Measurements from ENCODE around the gene DPP4.
"Not testable (repeated sequence)": the region's sequence is repeated elsewhere in the genome, so short reads cannot be mapped to it uniquely, and the experiment has no call there.

The DPP4 gene

GRCh38 chr2:161988589-161988988, 85.4 kb downstream of the DPP4 start:
- no peak for DNase-seq (ENCODE audit: low spot score)

GRCh38 chr2:161987311-161987710, 86.7 kb downstream of the DPP4 start:
- DNase-seq (ENCODE audit: low spot score) = no peak

GRCh38 chr2:161983866-161984265, 90.1 kb downstream of the DPP4 start:
- no peak for DNase-seq (ENCODE audit: low spot score)

GRCh38 chr2:161983331-161983651, 90.7 kb downstream of the DPP4 start:
- DNase-seq (ENCODE audit: low spot score) = no peak

GRCh38 chr2:161982548-161983330, 91.3 kb downstream of the DPP4 start:
- DNase-seq (ENCODE audit: low spot score) = no peak

- no peak for DNase-seq (ENCODE audit: low spot score)
Observed at GRCh38 chr2:161981679-161982250, 92.2 kb downstream of the DPP4 start.

GRCh38 chr2:161980976-161981375, 93.0 kb downstream of the DPP4 start:
- DNase-seq (ENCODE audit: low spot score) = no peak

GRCh38 chr2:161979490-161979889, 94.5 kb downstream of the DPP4 start:
- DNase-seq (ENCODE audit: low spot score) = peak; percentile 55

- DNase-seq (ENCODE audit: low spot score) = not testable (repeated sequence)
Observed at GRCh38 chr2:161977926-161978325, 96.1 kb downstream of the DPP4 start.

GRCh38 chr2:161976917-161977316, 97.1 kb downstream of the DPP4 start:
- no peak for DNase-seq (ENCODE audit: low spot score)

- no peak for DNase-seq (ENCODE audit: low spot score)
Observed at GRCh38 chr2:161976295-161976694, 97.7 kb downstream of the DPP4 start.

GRCh38 chr2:161975813-161976160, 98.2 kb downstream of the DPP4 start:
- DNase-seq (ENCODE audit: low spot score) = no peak

- no peak for DNase-seq (ENCODE audit: low spot score)
Observed at GRCh38 chr2:161975062-161975812, 98.8 kb downstream of the DPP4 start.

GRCh38 chr2:161974461-161974860, 99.6 kb downstream of the DPP4 start:
- DNase-seq (ENCODE audit: low spot score) = no peak

- DNase-seq (ENCODE audit: low spot score) = no peak
Observed at GRCh38 chr2:161972866-161973265, 101.1 kb downstream of the DPP4 start.

GRCh38 chr2:161972232-161972631, 101.8 kb downstream of the DPP4 start:
- no peak for DNase-seq (ENCODE audit: low spot score)

GRCh38 chr2:161971551-161971950, 102.5 kb downstream of the DPP4 start:
- no peak for DNase-seq (ENCODE audit: low spot score)

GRCh38 chr2:161969159-161969558, 104.9 kb downstream of the DPP4 start:
- DNase-seq (ENCODE audit: low spot score) = no peak

GRCh38 chr2:161965994-161966393, 108.0 kb downstream of the DPP4 start:
- DNase-seq (ENCODE audit: low spot score) = peak; percentile 68

GRCh38 chr2:161964160-161964559, 109.9 kb downstream of the DPP4 start:
- DNase-seq (ENCODE audit: low spot score) = peak; percentile 45

GRCh38 chr2:161962160-161962559, 111.9 kb downstream of the DPP4 start:
- DNase-seq (ENCODE audit: low spot score) = no peak

- no peak for DNase-seq (ENCODE audit: low spot score)
Observed at GRCh38 chr2:161961061-161961460, 113.0 kb downstream of the DPP4 start.

GRCh38 chr2:161956738-161957137, 117.3 kb downstream of the DPP4 start:
- DNase-seq (ENCODE audit: low spot score) = peak; percentile 59

All from activated CD4-positive, alpha-beta T cell treated with anti-CD3 and anti-CD28 coated beads, Interleukin-2, Interleukin-4, amounts not matched to agents 100 ng/mL and 50 ng/mL, durations not matched to agents 16 hours and 8 hours (primary cell).